Right forelimb (tissue), 1 donor: ENCODE results near the gene CAND1.

Experiments used
- DNase-seq: peaks from one replicate; pipeline ENCODE4 v3.0.0-alpha.2; 2018

Gene CAND1

GRCh38 chr12:67268896-67269632 lies at the start of gene CAND1:
TSS of gene CAND1 (plus strand) at chr12:67269358. CDS start at chr12:67269718, 360 bp downstream.
- DNase-seq: peak; percentile 99

GRCh38 chr12:67220065-67220464 lies 49.1 kb upstream of the CAND1 start:
- DNase-seq: no peak

- DNase-seq: no peak
Observed at GRCh38 chr12:67222302-67222701, 46.9 kb upstream of the CAND1 start.

GRCh38 chr12:67223225-67223624 lies 45.9 kb upstream of the CAND1 start:
- no peak for DNase-seq

GRCh38 chr12:67237231-67237630 lies 31.9 kb upstream of the CAND1 start:
- DNase-seq: no peak

GRCh38 chr12:67239061-67239460 lies 30.1 kb upstream of the CAND1 start:
- no peak for DNase-seq

GRCh38 chr12:67241482-67241881 lies 27.7 kb upstream of the CAND1 start:
- DNase-seq: no peak

- no peak for DNase-seq
Observed at GRCh38 chr12:67243260-67243659, 25.9 kb upstream of the CAND1 start.

GRCh38 chr12:67245571-67245970 lies 23.6 kb upstream of the CAND1 start:
- DNase-seq: no peak

- no peak for DNase-seq
Observed at GRCh38 chr12:67251012-67251411, 18.1 kb upstream of the CAND1 start.

GRCh38 chr12:67254372-67255026 lies 14.7 kb upstream of the CAND1 start:
- DNase-seq: no peak

GRCh38 chr12:67256649-67257048 lies 12.5 kb upstream of the CAND1 start:
- DNase-seq: no peak

- DNase-seq: no peak
Observed at GRCh38 chr12:67263471-67263870, 5.7 kb upstream of the CAND1 start.

GRCh38 chr12:67268335-67268895 lies 743 bp upstream of the CAND1 start:
- DNase-seq: peak; percentile 89

- DNase-seq: peak; percentile 74
Observed at GRCh38 chr12:67269633-67270573, 745 bp downstream of the CAND1 start.

- DNase-seq: no peak
Observed at GRCh38 chr12:67270622-67271021, 1.5 kb downstream of the CAND1 start.

- DNase-seq: no peak
Observed at GRCh38 chr12:67271976-67272375, 2.8 kb downstream of the CAND1 start.

GRCh38 chr12:67274186-67274585 lies 5.0 kb downstream of the CAND1 start:
- no peak for DNase-seq

- DNase-seq: no peak
Observed at GRCh38 chr12:67275380-67275913, 6.3 kb downstream of the CAND1 start.

GRCh38 chr12:67276421-67276820 lies 7.3 kb downstream of the CAND1 start:
- DNase-seq: no peak

GRCh38 chr12:67279637-67280036 lies 10.5 kb downstream of the CAND1 start:
- DNase-seq: no peak

- no peak for DNase-seq
Observed at GRCh38 chr12:67280088-67280487, 10.9 kb downstream of the CAND1 start.

- no peak for DNase-seq
Observed at GRCh38 chr12:67280572-67280971, 11.4 kb downstream of the CAND1 start.
